GM13977 (cell line): Measurements from ENCODE around the gene TNFRSF11A.

ENCODE experiments used
- DNase-seq: peaks from one replicate; pipeline ENCODE4 v3.0.0; 2012; ENCODE audit warnings: low spot score
- CTCF ChIP-seq: IDR thresholded peaks from 2 replicates; pipeline ENCODE4 v1.5.1; 2012; ENCODE audit warnings: mild to moderate bottlenecking, control low read depth; ENCODE audit not compliant: insufficient read depth; ENCODE audit errors: extremely low read depth, missing control alignments
- in situ Hi-C: fragments of 300-500 bp; cut with MboI; formaldehyde crosslinking; loops from one replicate; pipeline ENCODE4 v1.12.0; 2022; ENCODE audit warnings: low sequenced_read_pairs, low pct_unique_long_range_greater_than_20kb, mixed read lengths, inconsistent platforms; ENCODE audit not compliant: unreplicated experiment

Gene TNFRSF11A

GRCh38 chr18:62370366-62370765 lies 45.3 kb downstream of the TNFRSF11A start:
- in situ Hi-C loops, result no loop called here
- DNase-seq, result no peak
- TF ChIP-seq CTCF, result no peak

GRCh38 chr18:62371436-62371835 lies 46.3 kb downstream of the TNFRSF11A start:
- in situ Hi-C loops, result no loop called here
- no peak for DNase-seq
- no peak for TF ChIP-seq CTCF

GRCh38 chr18:62372156-62372555 lies 47.0 kb downstream of the TNFRSF11A start:
- no peak for TF ChIP-seq CTCF
- in situ Hi-C loops, result no loop called here
- no peak for DNase-seq

DNA sequence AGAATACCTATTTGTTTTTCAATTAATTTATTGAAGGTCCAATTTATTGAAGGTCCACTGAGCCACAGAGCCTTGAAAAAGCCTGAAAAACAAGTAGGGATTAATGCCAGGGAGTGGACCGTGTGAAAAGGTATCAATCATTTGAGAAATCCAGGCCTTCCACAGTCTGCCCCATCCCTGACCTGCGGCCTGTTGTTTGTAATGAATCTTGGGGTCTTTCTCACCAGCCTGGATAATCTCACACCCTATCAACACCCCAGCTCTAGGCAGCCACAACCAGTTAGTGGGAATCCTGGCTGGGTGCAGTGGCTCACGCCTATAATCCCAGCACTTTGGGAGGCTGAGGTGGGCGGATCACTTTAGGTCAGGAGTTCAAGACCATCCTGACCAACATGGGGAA lies 47.8 kb downstream of the TNFRSF11A start:
- TF ChIP-seq CTCF, result no peak
- DNase-seq, result no peak
- in situ Hi-C loops, result no loop called here

DNA sequence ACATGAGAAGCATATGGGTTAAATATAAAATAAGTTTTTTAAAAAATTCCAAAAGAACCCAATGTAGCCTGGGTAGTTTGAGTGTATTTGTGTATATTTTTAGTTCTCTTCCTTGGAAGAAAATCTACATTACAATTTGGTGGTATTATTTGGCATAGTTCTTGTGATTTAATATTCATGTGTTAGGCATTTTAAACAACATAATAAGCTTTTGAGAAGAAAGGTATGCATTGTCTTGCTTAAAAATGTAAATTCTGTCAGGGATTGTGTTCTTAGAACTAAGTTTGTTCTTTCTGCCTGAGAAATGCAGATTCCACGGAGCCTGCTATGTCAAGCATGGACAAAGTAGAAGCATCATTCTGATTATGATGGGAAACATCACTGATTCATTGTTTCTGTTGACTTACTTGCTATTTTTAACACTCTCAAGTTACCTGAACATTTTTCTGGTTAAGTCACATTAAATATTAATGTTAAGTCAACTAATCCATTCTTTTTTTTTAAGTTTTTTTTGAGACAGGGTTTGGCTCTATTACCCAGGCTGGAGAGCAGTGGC lies 49.4 kb downstream of the TNFRSF11A start:
- TF ChIP-seq CTCF, result no peak
- no peak for DNase-seq
- in situ Hi-C loops, result no loop called here

GRCh38 chr18:62377131-62377807 lies 52.2 kb downstream of the TNFRSF11A start:
- in situ Hi-C loops, result no loop called here
- no peak for DNase-seq
- no peak for TF ChIP-seq CTCF
